Neural cell (in vitro differentiated cells): ENCODE data around the gene ALK.

Experiments used
- EP300 ChIP-seq: fragments of 450-650 bp; conservative IDR thresholded peaks from 2 replicates; pipeline ENCODE4 v1.6.1; 2014; ENCODE audit warnings: antibody characterized with exemption, mild to moderate bottlenecking, moderate library complexity; ENCODE audit not compliant: poor library complexity, severe bottlenecking
- RAD21 ChIP-seq: fragments of 450-650 bp; conservative IDR thresholded peaks from 2 replicates; pipeline ENCODE4 v1.6.1; 2014; ENCODE audit warnings: antibody characterized with exemption, mild to moderate bottlenecking, moderate library complexity
- TAF1 ChIP-seq: IDR thresholded peaks from 2 replicates; pipeline ENCODE4 v1.6.1; 2012; ENCODE audit warnings: low read depth
- TF ChIP-seq, protein P1 (sequence below): IDR thresholded peaks from 2 replicates; pipeline ENCODE4 v1.6.1; 2012; ENCODE audit warnings: borderline replicate concordance
- TF ChIP-seq, protein P2 (sequence below): fragments of 450-650 bp; IDR thresholded peaks from 2 replicates; pipeline ENCODE4 v1.5.1; 2014; ENCODE audit warnings: antibody characterized with exemption, mild to moderate bottlenecking, moderate library complexity; ENCODE audit not compliant: poor library complexity, severe bottlenecking

DNA sequence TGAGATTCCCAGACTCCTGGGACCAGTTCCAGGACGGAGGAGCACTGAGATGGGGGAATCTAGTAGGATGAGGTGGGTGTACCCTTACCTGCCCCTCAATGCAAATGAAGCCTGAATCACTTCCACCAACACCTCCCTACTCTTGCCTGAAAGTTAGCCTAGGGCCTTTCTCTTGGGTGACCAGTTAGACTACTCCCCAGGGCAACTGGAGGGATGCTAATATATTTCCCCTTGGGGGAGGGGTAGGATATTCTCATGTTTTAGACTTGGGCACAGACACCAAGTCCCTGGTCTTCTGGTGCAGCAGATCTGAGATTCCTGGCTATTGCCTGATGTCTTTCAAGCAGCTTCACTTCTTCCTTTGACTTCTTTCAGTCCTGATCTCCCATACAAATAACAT, 334.5 kb downstream of the ALK start:
- no peak for TF ChIP-seq RAD21
- no peak for TF ChIP-seq TAF1
- TF ChIP-seq, protein P1, sequence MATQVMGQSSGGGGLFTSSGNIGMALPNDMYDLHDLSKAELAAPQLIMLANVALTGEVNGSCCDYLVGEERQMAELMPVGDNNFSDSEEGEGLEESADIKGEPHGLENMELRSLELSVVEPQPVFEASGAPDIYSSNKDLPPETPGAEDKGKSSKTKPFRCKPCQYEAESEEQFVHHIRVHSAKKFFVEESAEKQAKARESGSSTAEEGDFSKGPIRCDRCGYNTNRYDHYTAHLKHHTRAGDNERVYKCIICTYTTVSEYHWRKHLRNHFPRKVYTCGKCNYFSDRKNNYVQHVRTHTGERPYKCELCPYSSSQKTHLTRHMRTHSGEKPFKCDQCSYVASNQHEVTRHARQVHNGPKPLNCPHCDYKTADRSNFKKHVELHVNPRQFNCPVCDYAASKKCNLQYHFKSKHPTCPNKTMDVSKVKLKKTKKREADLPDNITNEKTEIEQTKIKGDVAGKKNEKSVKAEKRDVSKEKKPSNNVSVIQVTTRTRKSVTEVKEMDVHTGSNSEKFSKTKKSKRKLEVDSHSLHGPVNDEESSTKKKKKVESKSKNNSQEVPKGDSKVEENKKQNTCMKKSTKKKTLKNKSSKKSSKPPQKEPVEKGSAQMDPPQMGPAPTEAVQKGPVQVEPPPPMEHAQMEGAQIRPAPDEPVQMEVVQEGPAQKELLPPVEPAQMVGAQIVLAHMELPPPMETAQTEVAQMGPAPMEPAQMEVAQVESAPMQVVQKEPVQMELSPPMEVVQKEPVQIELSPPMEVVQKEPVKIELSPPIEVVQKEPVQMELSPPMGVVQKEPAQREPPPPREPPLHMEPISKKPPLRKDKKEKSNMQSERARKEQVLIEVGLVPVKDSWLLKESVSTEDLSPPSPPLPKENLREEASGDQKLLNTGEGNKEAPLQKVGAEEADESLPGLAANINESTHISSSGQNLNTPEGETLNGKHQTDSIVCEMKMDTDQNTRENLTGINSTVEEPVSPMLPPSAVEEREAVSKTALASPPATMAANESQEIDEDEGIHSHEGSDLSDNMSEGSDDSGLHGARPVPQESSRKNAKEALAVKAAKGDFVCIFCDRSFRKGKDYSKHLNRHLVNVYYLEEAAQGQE: no peak
- no peak for TF ChIP-seq EP300
- TF ChIP-seq, protein P2, sequence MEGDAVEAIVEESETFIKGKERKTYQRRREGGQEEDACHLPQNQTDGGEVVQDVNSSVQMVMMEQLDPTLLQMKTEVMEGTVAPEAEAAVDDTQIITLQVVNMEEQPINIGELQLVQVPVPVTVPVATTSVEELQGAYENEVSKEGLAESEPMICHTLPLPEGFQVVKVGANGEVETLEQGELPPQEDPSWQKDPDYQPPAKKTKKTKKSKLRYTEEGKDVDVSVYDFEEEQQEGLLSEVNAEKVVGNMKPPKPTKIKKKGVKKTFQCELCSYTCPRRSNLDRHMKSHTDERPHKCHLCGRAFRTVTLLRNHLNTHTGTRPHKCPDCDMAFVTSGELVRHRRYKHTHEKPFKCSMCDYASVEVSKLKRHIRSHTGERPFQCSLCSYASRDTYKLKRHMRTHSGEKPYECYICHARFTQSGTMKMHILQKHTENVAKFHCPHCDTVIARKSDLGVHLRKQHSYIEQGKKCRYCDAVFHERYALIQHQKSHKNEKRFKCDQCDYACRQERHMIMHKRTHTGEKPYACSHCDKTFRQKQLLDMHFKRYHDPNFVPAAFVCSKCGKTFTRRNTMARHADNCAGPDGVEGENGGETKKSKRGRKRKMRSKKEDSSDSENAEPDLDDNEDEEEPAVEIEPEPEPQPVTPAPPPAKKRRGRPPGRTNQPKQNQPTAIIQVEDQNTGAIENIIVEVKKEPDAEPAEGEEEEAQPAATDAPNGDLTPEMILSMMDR: no peak
